ES-I3 (cell line): ENCODE results near the gene SLIT2.

Experiments used
- H3K36me3 ChIP-seq: 2 replicates; pipeline ENCODE4 v1.6.1; 2013; ENCODE audit warnings: mild to moderate bottlenecking, low read length, control low read depth, moderate library complexity; ENCODE audit not compliant: insufficient read depth
- H3K4me1 ChIP-seq: 2 replicates; pipeline ENCODE4 v1.6.1; 2013; ENCODE audit warnings: mild to moderate bottlenecking, control low read depth, low read length; ENCODE audit not compliant: insufficient read depth
- H3K9ac ChIP-seq: 2 replicates; pipeline ENCODE4 v1.6.1; 2013; ENCODE audit warnings: low read depth, mild to moderate bottlenecking, low read length, moderate library complexity
- H3K9me3 ChIP-seq: 2 replicates; pipeline ENCODE4 v1.6.1; 2013; ENCODE audit warnings: mild to moderate bottlenecking, low read length, moderate library complexity; ENCODE audit not compliant: control insufficient read depth, insufficient read depth

The SLIT2 gene

GRCh38 chr4:20301161-20301560 is 49.5 kb downstream of the SLIT2 start:
- Histone ChIP-seq H3K9me3 (no peaks in the 10 kb centered on the region), H3K9ac (no peak overlapping the region), H3K36me3 (no peaks in the 10 kb centered on the region), H3K4me1 (no peaks in the 10 kb centered on the region)
